CD14-positive monocyte (primary cell): Measurements from ENCODE around the gene ERBB4. TPM values are rescaled to one million over a fixed set of nuclear protein-coding genes. Genes with fewer than 3 reads are reported as not detected.

Experiments
- DNase-seq, 3 donors: peaks; one replicate each; pipeline ENCODE4 v3.0.0-alpha.2; 2011 to 2022
- H2AFZ ChIP-seq: 2 replicates; pipeline ENCODE4 v1.6.0; 2012; ENCODE audit warnings: mild to moderate bottlenecking, low read depth, low read length, inconsistent platforms; ENCODE audit not compliant: insufficient read depth, poor library complexity, severe bottlenecking
- H3K27ac ChIP-seq, 2 donors: 1 replicate in 1 of 2; 2 replicates in 1 of 2; pipeline ENCODE4 v1.5.1; 2012 to 2013; ENCODE audit warnings: low read length in 2 of 2, control low read depth in 1 of 2, inconsistent platforms in 1 of 2, low read depth in 1 of 2, mild to moderate bottlenecking in 1 of 2
- H3K27me3 ChIP-seq, 2 donors: one replicate each; pipeline versions ENCODE4 v1.6.0 to v1.6.1; 2011 to 2013; ENCODE audit warnings: low read length in 2 of 2; ENCODE audit not compliant: control insufficient read depth in 2 of 2, insufficient read depth in 2 of 2
- H3K36me3 ChIP-seq, 2 donors: replicated peaks in 1 of 2; 1 replicate in 1 of 2; 2 replicates in 1 of 2; pipeline versions ENCODE4 v1.5.1 to v1.6.1; 2012 to 2013; ENCODE audit warnings: low read length in 2 of 2, control low read depth in 1 of 2, inconsistent platforms in 1 of 2, mild to moderate bottlenecking in 1 of 2; ENCODE audit not compliant: insufficient read depth in 2 of 2, control insufficient read depth in 1 of 2
- H3K4me1 ChIP-seq, 2 donors: 1 replicate in 1 of 2; 2 replicates in 1 of 2; pipeline versions ENCODE4 v1.5.1 to v1.6.1; 2012 to 2013; ENCODE audit warnings: low read length in 2 of 2, control low read depth in 1 of 2, inconsistent platforms in 1 of 2, mild to moderate bottlenecking in 1 of 2, moderate library complexity in 1 of 2; ENCODE audit not compliant: insufficient read depth in 2 of 2, control insufficient read depth in 1 of 2
- H3K4me2 ChIP-seq: replicated peaks from 2 replicates; pipeline ENCODE3; 2012; ENCODE audit warnings: low read length, moderate library complexity, mild to moderate bottlenecking; ENCODE audit not compliant: poor library complexity, severe bottlenecking; ENCODE audit errors: extremely low read depth
- H3K4me3 ChIP-seq, 3 experiments: fragments of 200-600 bp in 1 of 3; sonication (generic) in 1 of 3; replicated peaks in 1 of 3; 1 replicate in 2 of 3; 2 replicates in 1 of 3; pipeline ENCODE4 v1.5.1; 2011 to 2013; ENCODE audit warnings: low read length in 3 of 3, mild to moderate bottlenecking in 3 of 3, control low read depth in 2 of 3, low read depth in 2 of 3, inconsistent platforms in 1 of 3, moderate library complexity in 1 of 3
- H3K79me2 ChIP-seq: 2 replicates; pipeline ENCODE4 v1.6.0; 2012; ENCODE audit warnings: mild to moderate bottlenecking, control low read depth, inconsistent platforms, low read length, moderate library complexity; ENCODE audit not compliant: insufficient read depth
- H3K9ac ChIP-seq: 2 replicates; pipeline ENCODE4 v1.6.0; 2017; ENCODE audit warnings: low read length, mild to moderate bottlenecking; ENCODE audit not compliant: insufficient read depth, poor library complexity, severe bottlenecking
- H3K9me3 ChIP-seq, 2 donors: replicated peaks in 1 of 2; 1 replicate in 1 of 2; 2 replicates in 1 of 2; pipeline versions ENCODE4 v1.5.1 to v1.6.1; 2012 to 2013; ENCODE audit warnings: low read length in 2 of 2, control low read depth in 1 of 2; ENCODE audit not compliant: control insufficient read depth in 1 of 2, insufficient read depth in 1 of 2
- H4K20me1 ChIP-seq: 2 replicates; pipeline ENCODE4 v1.6.0; 2012; ENCODE audit warnings: mild to moderate bottlenecking, low read length, control low read depth, moderate library complexity; ENCODE audit not compliant: insufficient read depth
- H3K27ac Mint-ChIP-seq, 7 donors: one replicate each; pipeline ENCODE4 v1.8.0; 2020; ENCODE audit warnings: mild to moderate bottlenecking in 7 of 7, mixed read lengths in 7 of 7, moderate library complexity in 6 of 7, inconsistent platforms in 2 of 7
- H3K27me3 Mint-ChIP-seq, 3 donors: one replicate each; pipeline ENCODE4 v1.8.0; 2021 to 2022; ENCODE audit warnings: low read depth in 3 of 3, mild to moderate bottlenecking in 3 of 3, mixed read lengths in 3 of 3, moderate library complexity in 3 of 3, inconsistent platforms in 1 of 3
- H3K36me3 Mint-ChIP-seq, 2 donors: one replicate each; pipeline ENCODE4 v1.8.0; 2020; ENCODE audit warnings: mixed read lengths in 2 of 2, inconsistent platforms in 1 of 2, mild to moderate bottlenecking in 1 of 2
- H3K4me1 Mint-ChIP-seq: one replicate; pipeline ENCODE4 v1.8.0; 2020; ENCODE audit warnings: mild to moderate bottlenecking, mixed read lengths
- H3K4me3 Mint-ChIP-seq, 2 donors: one replicate each; pipeline ENCODE4 v1.8.0; 2020; ENCODE audit warnings: mild to moderate bottlenecking in 2 of 2, mixed read lengths in 2 of 2, moderate library complexity in 1 of 2
- H3K9me3 Mint-ChIP-seq, 7 donors: one replicate each; pipeline ENCODE4 v1.8.0; 2020 to 2022; ENCODE audit warnings: mixed read lengths in 7 of 7, mild to moderate bottlenecking in 6 of 7, moderate library complexity in 6 of 7, inconsistent platforms in 2 of 7
- CTCF ChIP-seq: fragments of 200-600 bp; IDR thresholded peaks from one replicate; pipeline ENCODE4 v1.8.0; 2022; ENCODE audit warnings: antibody characterized with exemption, mild to moderate bottlenecking
- WGBS: methylation state at CpG from one replicate; pipeline ENCODE4 v1.1.5; 2013; ENCODE audit warnings: missing lambda C conversion rate; ENCODE audit not compliant: insufficient coverage; 5-methylcytosine and 5-hydroxymethylcytosine counted together
- intact Hi-C, 2 donors: fragments of 100-400 bp; cut with micrococcal nuclease; formaldehyde crosslinking; loops; one replicate each; pipeline versions ENCODE4 v1.15.0 to v1.15.1; 2023
- polyA plus RNA-seq, 3 donors: library from polyadenylated mRNA; depleted of rRNA in 1 of 3; unstranded in 2 of 3; stranded (reverse) in 1 of 3; fragments of 300-500 nt in 2 of 3; fragments of >200 nt in 1 of 3; fragmentation: Illumina TruSeq in 2 of 3; gene quantifications; 1 replicate in 2 of 3; 2 replicates in 1 of 3; pipeline ENCODE4 v1.2.3, GENCODE V29; 2012 to 2021

Gene ERBB4
- polyA plus RNA-seq, 3 donors, result not detected

DNA sequence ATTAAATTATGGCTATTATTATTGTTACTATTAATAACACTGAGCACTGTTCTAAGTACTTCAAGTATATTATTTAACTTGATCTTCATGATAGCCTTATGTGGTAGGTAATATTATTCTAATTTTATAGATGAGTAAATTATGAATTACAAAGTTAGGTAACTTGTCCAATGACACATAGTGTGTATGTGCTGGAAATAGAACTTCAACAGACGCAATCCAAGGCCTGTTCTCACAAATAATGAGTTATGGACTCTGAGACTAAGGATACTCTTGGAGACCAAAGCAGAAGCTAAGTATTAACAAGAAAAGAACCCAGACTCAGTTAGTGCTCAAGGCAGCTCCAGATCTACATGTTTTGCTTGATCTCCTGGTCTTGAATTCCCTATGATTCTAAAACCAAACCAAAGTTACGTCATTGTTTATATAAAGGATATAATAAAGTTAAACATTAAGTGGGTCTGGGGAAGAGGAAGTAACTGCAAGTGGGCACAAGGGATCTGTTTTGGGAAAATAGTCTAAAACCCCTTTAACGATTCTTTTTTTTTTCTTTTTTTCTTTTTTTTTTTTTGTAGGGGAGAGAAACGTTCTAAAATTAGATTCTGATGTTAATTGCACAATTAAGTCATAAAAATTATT is 211.3 kb downstream of the ERBB4 start:
- no CpG with 5 or more reads among the region's 4 CpGs for WGBS
- no peak overlapping the region for H3K27ac ChIP-seq
- no peak overlapping the region for H3K9ac ChIP-seq
- H3K4me3 ChIP-seq, result no peak overlapping the region
- TF ChIP-seq CTCF, result no peak
- H3K4me2 ChIP-seq, result no peak overlapping the region
- no peaks in the 10 kb centered on the region for H3K36me3 Mint-ChIP-seq
- H4K20me1 ChIP-seq, result no peaks in the 10 kb centered on the region
- no peak overlapping the region for H2AFZ ChIP-seq
- H3K27me3 Mint-ChIP-seq, result no peaks in the 10 kb centered on the region
- no peaks in the 10 kb centered on the region for H3K4me1 ChIP-seq
- no peak for DNase-seq
- no peaks in the 10 kb centered on the region for H3K9me3 Mint-ChIP-seq
- no peaks in the 10 kb centered on the region for H3K79me2 ChIP-seq
- H3K4me1 Mint-ChIP-seq, result no peaks in the 10 kb centered on the region
- no peaks in the 10 kb centered on the region for H3K9me3 ChIP-seq
- H3K4me3 Mint-ChIP-seq, result no peak overlapping the region
- intact Hi-C loops, result loop anchor here in 1 of 2 donors (1.0 kb wide), 1 partner anchor 9 kb away; no protein-coding TSS in a partner anchor
- H3K27ac Mint-ChIP-seq, result no peak overlapping the region
- no peaks in the 10 kb centered on the region for H3K27me3 ChIP-seq
- H3K36me3 ChIP-seq, result no peaks in the 10 kb centered on the region

DNA sequence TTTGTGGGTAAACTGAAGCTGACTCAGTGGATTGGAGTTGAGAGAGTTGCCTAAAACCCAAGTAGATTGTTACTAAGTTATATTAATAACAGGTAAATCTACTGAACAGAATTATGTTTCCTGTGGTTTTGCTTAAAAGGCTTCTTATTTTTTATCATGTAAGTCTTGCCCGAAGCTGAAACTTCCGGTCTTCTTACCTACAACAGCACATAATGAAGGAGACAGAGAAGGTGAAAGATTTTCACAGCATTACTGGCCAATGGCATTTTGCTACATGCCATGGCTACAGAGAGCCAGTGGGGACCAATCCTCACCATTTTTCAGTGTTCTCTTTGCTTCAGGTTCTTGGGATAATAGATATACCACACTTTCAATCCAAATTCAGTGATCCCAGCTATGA is 220.0 kb downstream of the ERBB4 start:
- Histone ChIP-seq H3K36me3 (no peaks in the 10 kb centered on the region), H3K4me2 (no peak overlapping the region), H3K27me3 (no peaks in the 10 kb centered on the region), H3K4me3 (no peak overlapping the region), H3K79me2 (no peaks in the 10 kb centered on the region), H4K20me1 (no peaks in the 10 kb centered on the region), H3K27ac (no peak overlapping the region), H3K9me3 (no peaks in the 10 kb centered on the region), H3K9ac (no peak overlapping the region), H3K4me1 (no peaks in the 10 kb centered on the region), H2AFZ (no peak overlapping the region)
- no peaks in the 10 kb centered on the region for H3K4me1 Mint-ChIP-seq
- H3K9me3 Mint-ChIP-seq, result no peaks in the 10 kb centered on the region
- H3K4me3 Mint-ChIP-seq, result no peak overlapping the region
- WGBS, result no CpG with 5 or more reads among the region's 2 CpGs
- TF ChIP-seq CTCF, result no peak
- no peaks in the 10 kb centered on the region for H3K36me3 Mint-ChIP-seq
- no peaks in the 10 kb centered on the region for H3K27me3 Mint-ChIP-seq
- DNase-seq, result no peak
- no peak overlapping the region for H3K27ac Mint-ChIP-seq
- intact Hi-C loops, result loop anchor here in 1 of 2 donors (1.0 kb wide), 1 partner anchor 9 kb away; no protein-coding TSS in a partner anchor
